Stimulated activated CD4-positive, alpha-beta T cell treated with anti-CD3 and anti-CD28 coated beads, Interleukin-2, amount 100 ng/mL, for 4 hours (primary cell): ENCODE results near the gene ZNF512B.
"Not testable (repeated sequence)": the region's sequence is repeated elsewhere in the genome, so short reads cannot be mapped to it uniquely, and the experiment has no call there.

Experiments
- DNase-seq: peaks from one replicate; pipeline ENCODE4 v3.0.0-alpha.2; 2020; ENCODE audit warnings: low read depth

Gene ZNF512B

GRCh38 chr20:63978319-63979228 is 8.8 kb upstream of the ZNF512B start:
- peak; percentile 33 for DNase-seq

GRCh38 chr20:63977739-63978276 is 8.1 kb upstream of the ZNF512B start:
- peak; percentile 41 for DNase-seq

DNA sequence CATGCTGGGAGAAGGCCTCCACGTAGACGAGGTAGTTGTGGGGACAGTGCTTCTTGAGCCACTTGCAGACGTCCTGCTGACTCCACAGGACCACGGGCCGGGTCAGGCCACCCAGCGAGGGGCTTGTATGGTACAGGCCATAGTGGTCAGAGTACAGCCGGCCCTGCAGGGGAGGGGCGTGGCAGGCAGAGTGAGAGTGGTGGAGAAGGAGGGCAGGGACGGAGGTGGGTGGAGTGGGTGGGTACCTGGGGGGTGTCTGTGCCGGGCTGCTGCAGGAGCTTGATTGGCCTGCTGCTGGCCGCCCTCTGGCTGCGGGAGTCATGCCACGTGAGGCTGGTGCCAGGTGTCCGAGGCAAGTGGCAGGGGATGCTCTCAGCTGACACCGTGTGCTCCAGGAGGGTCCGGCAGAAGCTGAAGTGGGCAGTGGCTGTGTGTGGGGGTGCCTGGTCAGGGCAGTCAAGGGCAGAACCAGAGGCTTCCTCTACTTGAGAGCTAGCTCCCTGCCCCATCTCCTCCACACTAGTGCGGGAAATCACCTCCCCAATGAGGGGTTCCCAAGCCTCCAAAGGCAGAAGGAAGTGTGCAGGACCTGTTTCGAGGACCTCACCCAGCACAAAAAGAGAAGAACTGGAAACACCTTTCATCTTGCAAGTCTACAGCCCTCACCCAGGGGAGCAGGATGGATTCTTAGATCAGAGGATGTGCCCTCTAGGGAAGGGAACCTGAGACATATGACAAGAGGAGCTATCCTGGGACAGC is 7.4 kb upstream of the ZNF512B start:
- no peak for DNase-seq

DNA sequence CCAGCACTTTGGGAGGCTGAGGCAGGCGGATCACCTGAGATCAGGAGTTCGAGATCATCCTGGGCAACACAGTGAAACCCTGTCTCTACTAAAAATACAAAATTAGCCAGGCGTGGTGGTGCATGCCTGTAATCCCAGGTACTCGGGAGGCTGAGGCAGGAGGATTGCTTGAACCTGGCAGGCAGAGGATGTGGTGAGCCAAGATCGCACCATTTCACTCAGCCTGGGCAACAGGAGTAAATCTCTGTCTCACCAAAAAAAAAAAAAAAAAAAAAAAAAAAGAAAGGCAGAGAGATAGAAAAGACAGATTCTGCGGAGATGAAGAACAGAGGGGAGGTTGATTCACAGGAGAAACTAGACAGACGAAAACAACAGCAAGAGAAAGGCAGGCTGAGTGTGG is 6.8 kb upstream of the ZNF512B start:
- DNase-seq, result not testable (repeated sequence)

DNA sequence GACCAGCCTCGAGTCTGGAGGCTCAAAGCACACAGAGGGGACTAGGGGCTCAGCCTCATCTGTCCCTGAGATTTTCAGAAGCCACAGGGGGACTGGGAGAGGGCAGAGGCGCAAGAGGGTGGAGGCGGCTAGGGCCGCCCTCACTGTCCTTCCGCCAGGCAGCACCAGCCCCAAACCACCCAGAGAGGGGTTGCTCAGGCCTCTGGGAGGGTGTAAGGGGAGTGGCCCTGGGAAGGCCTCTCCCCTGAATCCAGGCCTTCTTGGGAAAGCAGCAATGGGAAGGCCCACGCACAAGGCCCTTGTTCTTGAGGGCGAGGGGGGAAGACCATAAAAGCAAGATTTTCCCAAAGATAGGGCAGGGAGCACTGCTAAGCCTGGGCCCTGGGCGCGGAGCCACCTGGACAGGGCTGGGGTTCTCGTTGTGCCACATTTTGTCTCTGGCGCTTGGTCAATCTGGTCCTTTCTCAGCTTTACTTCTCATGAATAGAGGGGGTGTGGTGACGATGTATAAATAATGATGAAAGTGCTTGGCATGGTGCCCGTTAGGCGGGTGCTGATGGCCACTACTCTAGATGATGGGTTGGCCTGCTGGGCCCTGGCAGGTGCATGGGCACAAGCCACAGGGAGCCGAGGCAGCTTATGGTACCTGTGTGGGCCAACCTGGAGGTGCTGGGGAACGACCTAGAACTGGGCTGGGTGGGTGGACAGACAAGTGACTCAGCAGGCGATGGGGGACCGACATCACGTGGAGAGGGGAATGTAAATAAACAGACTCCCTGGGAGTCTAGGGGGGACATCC is 4.9 kb upstream of the ZNF512B start:
- no peak for DNase-seq

DNA sequence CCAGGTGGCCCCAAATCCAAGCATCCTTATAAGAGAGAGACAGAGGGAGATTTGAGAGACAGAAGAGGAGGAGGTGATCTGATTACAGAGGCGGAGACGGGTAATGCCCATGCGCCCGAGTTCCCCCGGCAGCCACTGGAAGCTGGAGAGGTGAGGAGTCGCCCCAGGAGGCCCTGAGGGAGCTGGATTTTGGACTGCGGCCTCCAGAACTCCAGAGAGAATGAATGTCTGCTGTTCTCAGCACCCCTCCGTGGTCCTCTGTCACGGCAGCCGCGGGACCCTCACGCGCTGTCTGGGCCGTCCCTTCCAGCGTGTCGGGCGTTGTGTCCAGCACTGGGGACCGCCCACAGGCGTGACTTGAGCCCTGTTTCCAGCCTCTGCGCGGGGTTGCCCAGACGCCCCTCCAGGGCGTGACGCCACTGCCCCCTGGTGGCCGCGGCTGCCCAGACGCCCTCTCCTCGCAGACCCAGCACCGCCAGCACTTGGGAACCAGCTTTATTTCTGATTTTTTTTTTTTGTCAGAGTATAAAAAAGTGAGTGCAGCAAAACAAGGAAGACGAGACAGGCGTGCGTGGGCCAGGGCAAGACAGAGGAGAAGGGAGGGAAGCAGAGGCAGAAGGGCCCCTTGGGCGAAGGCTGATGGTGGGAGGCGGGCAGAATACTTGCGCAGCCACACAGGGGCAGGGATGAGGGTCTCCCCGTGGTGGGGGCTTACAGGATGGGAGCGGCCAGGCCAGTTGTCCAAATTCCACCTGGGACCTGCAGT is 4.1 kb upstream of the ZNF512B start:
- DNase-seq, result peak; percentile 64

DNA sequence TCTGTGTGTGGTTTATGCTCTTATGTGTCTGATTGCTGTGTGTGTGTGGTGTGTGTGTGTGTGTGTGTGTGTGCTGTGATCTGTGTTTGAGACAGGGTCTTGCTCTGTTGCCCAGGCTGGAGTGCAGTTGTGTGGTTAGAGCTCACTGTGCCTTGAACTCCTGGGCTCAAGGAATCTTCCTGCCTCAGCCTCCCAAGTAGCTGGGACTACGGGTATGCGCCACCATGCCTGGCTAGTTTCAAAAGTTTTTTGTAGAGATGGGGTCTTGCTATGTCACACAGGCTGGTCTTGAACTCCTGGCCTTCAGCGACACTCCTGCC is 3.4 kb upstream of the ZNF512B start:
- no peak for DNase-seq

GRCh38 chr20:63972312-63973159 is 2.8 kb upstream of the ZNF512B start:
- DNase-seq, result no peak

DNA sequence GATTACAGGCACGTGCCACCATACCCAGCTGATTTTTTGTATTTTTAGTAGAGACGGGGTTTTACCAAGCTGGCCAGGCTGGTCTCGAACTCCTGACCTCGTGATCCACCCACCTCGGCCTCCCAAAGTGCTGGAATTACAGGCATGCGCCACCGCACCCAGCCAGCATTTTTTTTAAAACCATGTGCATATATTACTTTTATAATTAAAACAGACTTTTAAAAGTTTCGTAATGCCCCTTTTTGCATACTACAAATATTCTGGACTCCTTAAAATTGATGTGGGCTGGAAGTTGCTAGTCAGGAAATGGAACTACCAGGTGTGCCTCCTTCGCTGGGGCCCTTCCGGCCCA is 2.2 kb upstream of the ZNF512B start:
- DNase-seq, result not testable (repeated sequence)

DNA sequence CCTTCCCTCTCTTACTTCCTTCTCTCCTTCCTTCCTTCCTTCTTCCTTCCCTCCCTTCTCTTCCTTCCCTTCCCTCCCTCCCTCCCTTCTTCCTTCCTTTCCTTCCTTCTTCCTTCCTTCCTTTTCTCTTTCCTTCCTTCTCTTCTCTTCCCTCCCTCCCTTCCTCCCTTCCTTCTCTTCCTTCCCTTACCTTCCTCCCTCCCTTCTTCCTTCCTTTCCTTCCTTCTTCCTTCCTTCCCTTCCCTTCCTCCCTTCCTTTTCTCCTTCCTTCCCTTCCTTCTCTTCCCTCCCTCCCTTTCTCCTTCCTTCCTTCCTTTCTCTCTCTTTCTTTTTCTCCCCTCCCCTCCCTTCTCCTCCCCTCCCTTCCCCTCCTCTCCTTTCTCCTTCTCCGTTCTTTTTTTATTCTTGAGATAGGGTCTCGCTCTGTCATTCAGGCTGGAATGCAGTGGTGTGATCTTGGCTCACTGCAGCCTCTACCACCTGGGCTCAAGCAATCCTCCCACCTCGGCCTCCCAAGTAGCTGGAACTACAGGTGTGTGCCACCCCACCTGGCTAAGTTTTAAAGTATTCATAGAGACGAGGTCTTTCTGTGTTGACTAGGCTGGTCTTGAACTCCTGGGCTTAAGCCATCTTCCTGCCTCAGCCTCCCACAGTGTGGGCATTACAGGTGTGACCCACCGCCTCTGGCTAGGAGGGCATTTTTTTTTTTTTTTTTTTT is 1.1 kb upstream of the ZNF512B start:
- no peak for DNase-seq

- no peak for DNase-seq
These were observed 586 bp downstream of the ZNF512B start for GRCh38 chr20:63968928-63969760.

- no peak for DNase-seq
These were observed 1.4 kb downstream of the ZNF512B start for GRCh38 chr20:63968136-63968927.

GRCh38 chr20:63967330-63968135 is 2.2 kb downstream of the ZNF512B start:
- no peak for DNase-seq

DNA sequence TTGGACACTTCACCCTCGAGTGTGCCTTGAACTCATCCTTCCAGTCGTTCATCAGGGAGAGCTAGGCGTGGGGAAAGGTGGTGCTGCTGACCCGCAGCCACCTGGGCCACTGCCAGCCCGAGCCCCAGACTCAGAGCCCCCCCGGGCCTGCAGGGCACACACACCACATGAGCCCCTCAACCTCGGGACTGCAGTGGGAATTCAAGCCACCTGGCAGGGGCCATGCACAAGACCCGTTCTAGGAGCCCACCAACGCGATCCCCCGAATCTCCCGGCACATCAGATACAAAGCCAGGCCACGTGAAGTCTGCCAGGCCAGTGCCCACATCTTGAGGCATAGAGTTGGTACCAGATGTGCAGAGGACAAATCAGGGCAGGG is 2.8 kb downstream of the ZNF512B start:
- no peak for DNase-seq

DNA sequence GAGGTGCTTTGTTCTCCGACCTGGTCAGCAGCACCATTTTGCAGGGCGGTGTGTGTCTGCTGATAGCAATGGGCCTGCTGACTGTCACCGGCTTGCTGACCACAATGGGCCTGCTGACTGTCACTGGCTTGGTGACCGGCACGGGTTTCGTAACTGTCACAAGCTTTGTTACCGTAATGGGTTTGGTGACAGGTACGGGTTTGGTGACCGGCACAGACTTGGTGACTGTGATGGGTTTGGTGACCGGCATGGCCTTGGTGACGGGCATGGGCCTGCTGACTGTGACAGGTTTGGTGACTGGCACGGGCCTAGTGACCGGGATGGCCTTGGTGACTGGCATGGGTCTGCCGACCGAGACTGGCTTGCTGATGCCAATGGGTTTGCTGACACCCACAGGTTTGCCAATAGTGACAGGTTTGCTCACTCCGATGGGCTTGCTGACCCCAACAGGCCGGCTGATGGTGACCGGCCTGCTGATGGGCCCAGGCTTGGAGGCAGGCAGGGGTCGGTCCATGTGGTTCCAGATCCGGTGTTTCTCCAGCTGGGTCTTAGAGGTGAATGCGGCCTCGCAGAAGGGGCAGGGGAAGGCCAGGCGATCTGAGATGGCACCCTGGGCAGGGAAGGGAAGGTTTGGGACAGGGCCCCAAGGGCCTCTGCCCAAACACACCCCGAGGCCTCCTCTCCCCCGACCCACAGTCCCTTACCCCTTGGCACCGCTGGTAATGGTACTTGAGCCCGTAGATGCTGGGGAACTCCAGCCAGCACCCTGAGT is 3.4 kb downstream of the ZNF512B start:
- no peak for DNase-seq

- DNase-seq, result no peak
These were observed 5.3 kb downstream of the ZNF512B start for GRCh38 chr20:63964412-63964811.
